HepG2 (cell line): ENCODE measurements around the gene EFCAB8. TPM values are rescaled to one million over a fixed set of nuclear protein-coding genes. Genes with fewer than 3 reads are reported as not detected.

Experiments
- ATF4 ChIP-seq, 2 experiments: fragments of 450-650 bp in 1 of 2; sonication (generic) in 1 of 2; formaldehyde crosslinking; IDR thresholded peaks; 2 replicates each; pipeline versions ENCODE4 v1.5.0 to v1.8.0; 2020 to 2022; ENCODE audit warnings: mild to moderate bottlenecking in 1 of 2, missing genetic modification reagents in 1 of 2
- DDIT3 ChIP-seq: sonication (generic); formaldehyde crosslinking; IDR thresholded peaks from 2 replicates; pipeline ENCODE4 v1.4.0; 2020; ENCODE audit warnings: mild to moderate bottlenecking, missing genetic modification reagents
- FOXA3 ChIP-seq: IDR thresholded peaks from 2 replicates; pipeline ENCODE4 v1.6.1; 2016; ENCODE audit warnings: missing genetic modification reagents, missing compliant biosample characterization
- HOMEZ ChIP-seq: IDR thresholded peaks from 2 replicates; pipeline ENCODE4 v1.6.1; 2016; ENCODE audit warnings: low read depth
- JUN ChIP-seq: sonication (generic); formaldehyde crosslinking; IDR thresholded peaks from 2 replicates; pipeline ENCODE4 v1.4.0; 2020; ENCODE audit warnings: mild to moderate bottlenecking, missing genetic modification reagents
- MAX ChIP-seq: IDR thresholded peaks from 2 replicates; pipeline ENCODE4 v1.6.1; 2012; ENCODE audit warnings: inconsistent platforms
- MED1 ChIP-seq: sonication (generic); formaldehyde crosslinking; IDR thresholded peaks from 2 replicates; pipeline ENCODE4 v1.4.0; 2020; ENCODE audit warnings: missing genetic modification reagents
- MYC ChIP-seq: sonication (generic); formaldehyde crosslinking; IDR thresholded peaks from 2 replicates; pipeline ENCODE4 v1.9.0; 2021; ENCODE audit warnings: missing genetic modification reagents, borderline replicate concordance
- NR2F2 ChIP-seq: IDR thresholded peaks from 2 replicates; pipeline ENCODE4 v1.6.1; 2012; ENCODE audit warnings: low read depth, inconsistent platforms, borderline replicate concordance
- PHF20 ChIP-seq: sonication (generic); formaldehyde crosslinking; IDR thresholded peaks from 2 replicates; pipeline ENCODE4 v1.5.0; 2020; ENCODE audit warnings: mild to moderate bottlenecking, missing genetic modification reagents
- PLSCR1 ChIP-seq: sonication (generic); formaldehyde crosslinking; IDR thresholded peaks from 2 replicates; pipeline ENCODE4 v1.5.0; 2020; ENCODE audit warnings: missing genetic modification reagents, mild to moderate bottlenecking, borderline replicate concordance
- RARG ChIP-seq: sonication (generic); formaldehyde crosslinking; IDR thresholded peaks from 2 replicates; pipeline ENCODE4 v1.4.0; 2020; ENCODE audit warnings: low read depth, mild to moderate bottlenecking, missing genetic modification reagents
- SP1 ChIP-seq, 2 experiments: fragments of 450-650 bp in 1 of 2; sonication (generic) in 1 of 2; formaldehyde crosslinking in 1 of 2; IDR thresholded peaks; 2 replicates each; pipeline versions ENCODE4 v1.4.0 to v1.6.1; 2016 to 2020; ENCODE audit warnings: missing genetic modification reagents in 1 of 2
- SP140L ChIP-seq: sonication (generic); formaldehyde crosslinking; IDR thresholded peaks from 2 replicates; pipeline ENCODE4 v1.4.0; 2020; ENCODE audit warnings: missing genetic modification reagents, borderline replicate concordance
- TAF1 ChIP-seq: sonication (generic); formaldehyde crosslinking; IDR thresholded peaks from 2 replicates; pipeline ENCODE4 v1.4.0; 2020; ENCODE audit warnings: missing genetic modification reagents
- ZBTB26 ChIP-seq: IDR thresholded peaks from 2 replicates; pipeline ENCODE4 v1.6.1; 2016; ENCODE audit warnings: missing compliant biosample characterization, missing genetic modification reagents, borderline replicate concordance
- ZNF30 ChIP-seq: sonication (generic); formaldehyde crosslinking; IDR thresholded peaks from 2 replicates; pipeline ENCODE4 v1.5.0; 2020; ENCODE audit warnings: mild to moderate bottlenecking, missing genetic modification reagents
- ZNF660 ChIP-seq: sonication (generic); formaldehyde crosslinking; IDR thresholded peaks from 2 replicates; pipeline ENCODE4 v1.5.1; 2020; ENCODE audit warnings: mild to moderate bottlenecking, low read depth, missing genetic modification reagents, borderline replicate concordance
- ZNF780A ChIP-seq: sonication (generic); formaldehyde crosslinking; IDR thresholded peaks from 2 replicates; pipeline ENCODE4 v1.8.0; 2022; ENCODE audit warnings: mild to moderate bottlenecking, missing genetic modification reagents, moderate library complexity
- ZSCAN21 ChIP-seq: sonication (generic); formaldehyde crosslinking; IDR thresholded peaks from 2 replicates; pipeline ENCODE4 v1.8.0; 2022; ENCODE audit warnings: mild to moderate bottlenecking, missing genetic modification reagents, moderate library complexity, borderline replicate concordance
- polyA plus RNA-seq, 8 experiments: library from polyadenylated mRNA; depleted of rRNA in 3 of 8; stranded (reverse) in 7 of 8; unstranded in 1 of 8; fragments of >200 nt; fragmentation: Illumina TruSeq in 4 of 8; extraction: Trizol in 4 of 8; gene quantifications; 2 replicates each; pipeline versions ENCODE4 v1.2.1 to v1.2.3, GENCODE V29; 2011 to 2016; ENCODE audit warnings: low read depth in 4 of 8, missing spikeins in 1 of 8, mixed read lengths in 1 of 8; ENCODE audit not compliant: insufficient read depth in 1 of 8
- total RNA-seq, 5 experiments: library from RNA; depleted of rRNA; stranded (reverse); fragments of >200 nt; fragmentation: Illumina TruSeq; extraction: Trizol; gene quantifications; 2 replicates each; pipeline ENCODE4 v1.2.3, GENCODE V29; 2016; ENCODE audit warnings: low read depth in 1 of 5

Gene EFCAB8
- total and polyA plus RNA-seq, 2 of the 13 experiments (the other 11 are each of a cell fraction or from before 2014, with no cell fraction given) = 0.15 to 0.22 TPM

GRCh38 chr20:33005908-33006775 lies 147.4 kb downstream of the EFCAB8 start (continued):
- TF ChIP-seq ATF4 (CRISPR knock-in tag; IDR thresholded peaks at IDR 0.05) (peak in 1 of 2 experiments; percentile 99; a peak in 2 of 4 replicates), ZBTB26 (CRISPR knock-in tag) (peak; percentile 90), JUN (CRISPR knock-in tag) (peak; percentile 39; the same call in 1 of the 2 replicates), MED1 (CRISPR knock-in tag) (peak; percentile 100), HOMEZ (peak; percentile 89), PLSCR1 (CRISPR knock-in tag) (no peak), TAF1 (peak; percentile 65; the same call in 1 of the 2 replicates), ZNF660 (CRISPR knock-in tag) (no peak), RARG (no peak), ZSCAN21 (CRISPR knock-in tag) (peak; percentile 94), DDIT3 (CRISPR knock-in tag) (0 out of 2 replicates have a peak, but pooled peaks have one; percentile 72), SP140L (CRISPR knock-in tag) (0 out of 2 replicates have a peak, but pooled peaks have one; percentile 14), PHF20 (CRISPR knock-in tag) (no peak), MYC (peak; percentile 84; the same call in 1 of the 2 replicates), SP1 (IDR thresholded peaks at IDR 0.05) (no peak), SP1 (CRISPR knock-in tag; IDR thresholded peaks at IDR 0.05) (0 out of 2 replicates have a peak, but pooled peaks have one; percentile 38), ZNF30 (CRISPR knock-in tag) (no peak), ZNF780A (CRISPR knock-in tag) (no peak), FOXA3 (CRISPR knock-in tag) (peak; percentile 99), NR2F2 (peak; percentile 89), MAX (peak; percentile 91)
